ENCODE data around the gene PLXNB2. TPM values are rescaled to one million over a fixed set of nuclear protein-coding genes. Genes with fewer than 3 reads are reported as not detected.
"Not testable (repeated sequence)": the region's sequence is repeated elsewhere in the genome, so short reads cannot be mapped to it uniquely, and the experiment has no call there.

The PLXNB2 gene
- total RNA-seq, 4 donors from 2014 or later, result 44.7 to 208 (median 126) TPM

- no peak for TF ChIP-seq CTCF (IDR thresholded peaks at IDR 0.05)
- TF ChIP-seq POLR2A (IDR thresholded peaks at IDR 0.05), result no peak
- intact Hi-C loops (cut with DNase I; ENCODE audit: low total_unique reads), result no loop called here
- Histone ChIP-seq H3K9me3 (no peaks in the 10 kb centered on the region), H3K4me1 (no peaks in the 10 kb centered on the region), H3K36me3 (no peaks in the 10 kb centered on the region), H3K27ac (no peak overlapping the region), H3K27me3 (no peaks in the 10 kb centered on the region), H3K4me3 (no peak overlapping the region)
- DNase-seq, result no peak
These were observed 30.0 kb upstream of the PLXNB2 start for GRCh38 chr22:50337262-50338041.

DNA sequence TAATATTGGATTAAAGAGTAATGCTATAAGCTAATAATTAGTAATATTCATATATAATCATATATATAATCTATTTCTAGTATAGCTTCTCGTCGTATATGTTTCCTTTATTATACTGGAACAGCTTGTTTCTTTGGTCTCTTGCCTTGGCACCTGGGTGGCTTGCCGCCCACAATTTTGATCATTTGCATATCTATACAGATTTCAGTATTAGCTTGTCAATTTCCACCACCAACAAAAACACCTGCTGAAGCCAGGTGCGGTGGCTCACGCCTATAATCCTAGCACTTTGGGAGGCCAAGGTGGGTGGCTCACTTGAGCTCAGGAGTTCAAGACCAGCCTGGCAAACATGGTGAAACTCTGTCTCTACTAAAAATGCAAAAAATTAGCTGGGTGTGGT lies 27.0 kb upstream of the PLXNB2 start:
- H3K4me1 ChIP-seq; DNase-seq; intact Hi-C loops (cut with DNase I; ENCODE audit: low total_unique reads); H3K36me3 ChIP-seq; H3K9me3 ChIP-seq; H3K4me3 ChIP-seq; H3K27ac ChIP-seq; H3K27me3 ChIP-seq: not testable (repeated sequence)

DNA sequence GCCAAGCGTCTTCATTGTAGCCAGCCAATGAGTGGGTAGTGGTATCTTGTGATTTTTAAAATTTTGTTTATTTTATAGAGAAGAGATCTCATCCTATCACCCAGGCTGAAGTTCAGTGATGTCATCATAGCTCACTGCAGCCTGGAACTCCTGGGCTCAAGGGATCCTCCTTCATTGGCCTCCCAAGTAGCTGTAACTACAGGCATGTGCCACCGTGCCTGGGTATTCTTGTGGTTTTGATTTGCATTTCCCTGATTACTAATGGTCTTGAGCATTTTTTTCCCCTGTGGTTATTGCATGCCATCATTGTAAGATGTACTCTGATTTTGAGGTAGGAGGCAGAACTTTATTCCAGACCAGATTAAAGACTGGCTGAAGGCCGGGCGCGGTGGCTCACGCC lies 21.8 kb upstream of the PLXNB2 start:
- intact Hi-C loops (cut with DNase I; ENCODE audit: low total_unique reads), result no loop called here
- no peak for DNase-seq
- H3K27me3 ChIP-seq, result no peaks in the 10 kb centered on the region
- H3K9me3 ChIP-seq, result no peaks in the 10 kb centered on the region
- peaks cover 0 to 7% of the 10 kb centered on the region in 2 donors for H3K4me1 ChIP-seq
- no peak overlapping the region for H3K27ac ChIP-seq
- TF ChIP-seq POLR2A (IDR thresholded peaks at IDR 0.05), result no peak
- TF ChIP-seq CTCF (IDR thresholded peaks at IDR 0.05), result no peak
- no peaks in the 10 kb centered on the region for H3K36me3 ChIP-seq
- no peak overlapping the region for H3K4me3 ChIP-seq

GRCh38 chr22:50327711-50328019 lies 20.2 kb upstream of the PLXNB2 start:
- H3K27me3 ChIP-seq, result no peaks in the 10 kb centered on the region
- H3K36me3 ChIP-seq, result no peaks in the 10 kb centered on the region
- no peak for DNase-seq
- TF ChIP-seq CTCF (IDR thresholded peaks at IDR 0.05) (no peak), POLR2A (IDR thresholded peaks at IDR 0.05) (no peak)
- peaks cover 0 to 7% of the 10 kb centered on the region in 2 donors for H3K4me1 ChIP-seq
- intact Hi-C loops (cut with DNase I; ENCODE audit: low total_unique reads), result no loop called here
- peak overlapping the region; percentile 89 to 96 for H3K27ac ChIP-seq
- H3K9me3 ChIP-seq, result no peaks in the 10 kb centered on the region
- H3K4me3 ChIP-seq, result peak overlapping the region; percentile 43 to 82

GRCh38 chr22:50326956-50327710 lies 19.7 kb upstream of the PLXNB2 start, which contains the start of gene DENND6B:
TSS of gene DENND6B (minus strand) at chr22:50327012. CDS start at chr22:50326988, 24 bp downstream.
- intact Hi-C loops (cut with DNase I; ENCODE audit: low total_unique reads), result no loop called here
- H3K27ac ChIP-seq, result peak within 1 kb of the TSS; percentile 89 to 96
- H3K36me3 ChIP-seq, result no peaks in the 10 kb centered on the region
- no peaks in the 10 kb centered on the region for H3K27me3 ChIP-seq
- H3K4me1 ChIP-seq, result peaks cover 0 to 7% of the 10 kb centered on the region in 2 donors
- peak within 1 kb of the TSS; percentile 43 to 97 for H3K4me3 ChIP-seq
- H3K9me3 ChIP-seq, result no peaks in the 10 kb centered on the region
- DNase-seq, result peak; percentile 69 to 83
- TF ChIP-seq POLR2A (IDR thresholded peaks at IDR 0.05), result peak in 1 of 2 donors; percentile 68
- peak in 3 of 4 experiments; percentile 72 to 99 (median 98) for TF ChIP-seq CTCF (IDR thresholded peaks at IDR 0.05)
